Neural cell (in vitro differentiated cells): Measurements from ENCODE around the gene SNAPC2. TPM values are rescaled to one million over a fixed set of nuclear protein-coding genes. Genes with fewer than 3 reads are reported as not detected.
A peak's percentile ranks its signal among the peaks of the same experiment; 100 is the strongest.

ENCODE experiments used
- H2AFZ ChIP-seq: fragments of 200-600, 300-800 bp; sonication (generic), shearing (Covaris generic); 2 replicates; pipeline ENCODE4 v1.6.0; 2014; ENCODE audit warnings: low read depth, mild to moderate bottlenecking, antibody characterized with exemption, low read length, moderate library complexity
- H3F3A ChIP-seq: fragments of 200-600 bp; shearing (Covaris generic); 2 replicates; pipeline ENCODE4 v1.6.1; 2016; ENCODE audit warnings: mild to moderate bottlenecking, moderate library complexity, mixed read lengths, antibody characterized with exemption, low read length; ENCODE audit not compliant: insufficient read depth, poor library complexity, severe bottlenecking
- H3K27ac ChIP-seq: fragments of 200-600, 300-800 bp; sonication (generic), shearing (Covaris generic); 2 replicates; pipeline ENCODE4 v1.5.1; 2014; ENCODE audit warnings: mild to moderate bottlenecking, low read length, moderate library complexity
- H3K27me3 ChIP-seq: fragments of 300-800, 200-600 bp; sonication (generic), shearing (Covaris generic); 2 replicates; pipeline ENCODE4 v1.6.0; 2014; ENCODE audit warnings: mild to moderate bottlenecking, low read depth, low read length, moderate library complexity; ENCODE audit not compliant: insufficient read depth
- H3K36me3 ChIP-seq: fragments of 300-800, 200-600 bp; sonication (generic), shearing (Covaris generic); 2 replicates; pipeline ENCODE4 v1.5.1; 2014; ENCODE audit warnings: mild to moderate bottlenecking, antibody characterized with exemption, low read length, moderate library complexity; ENCODE audit not compliant: insufficient read depth
- H3K4me2 ChIP-seq: fragments of 300-800, 200-600 bp; sonication (generic), shearing (Covaris generic); 2 replicates; pipeline ENCODE4 v1.6.0; 2014; ENCODE audit warnings: mild to moderate bottlenecking, low read length
- H3K4me3 ChIP-seq: fragments of 300-800, 200-600 bp; sonication (generic), shearing (Covaris generic); 2 replicates; pipeline ENCODE4 v1.5.1; 2014; ENCODE audit warnings: mild to moderate bottlenecking, low read length, moderate library complexity
- H3K79me2 ChIP-seq: fragments of 200-600 bp; shearing (Covaris generic); replicated peaks from 2 replicates; pipeline ENCODE4 v1.6.0; 2014; ENCODE audit warnings: mild to moderate bottlenecking, low read length, moderate library complexity; ENCODE audit not compliant: insufficient read depth
- H3K9ac ChIP-seq: fragments of 300-800, 200-600 bp; sonication (generic), shearing (Covaris generic); 2 replicates; pipeline ENCODE4 v1.6.1; 2016; ENCODE audit warnings: mild to moderate bottlenecking, low read length, mixed read lengths
- H3K9me2 ChIP-seq: fragments of 200-600 bp; shearing (Covaris generic); 2 replicates; pipeline ENCODE4 v1.6.1; 2016; ENCODE audit warnings: mild to moderate bottlenecking, low read length, mixed read lengths; ENCODE audit not compliant: insufficient read depth
- H3K9me3 ChIP-seq: fragments of 200-600, 300-800 bp; sonication (generic), shearing (Covaris generic); 2 replicates; pipeline ENCODE4 v1.6.1; 2016; ENCODE audit warnings: mild to moderate bottlenecking, mixed run types, low read length, moderate library complexity, mixed read lengths
- H4K20me1 ChIP-seq: fragments of 200-600 bp; shearing (Covaris generic); 2 replicates; pipeline ENCODE4 v1.6.1; 2016; ENCODE audit warnings: mild to moderate bottlenecking, mixed run types; ENCODE audit not compliant: insufficient read depth
- EP300 ChIP-seq: fragments of 450-650 bp; conservative IDR thresholded peaks from 2 replicates; pipeline ENCODE4 v1.6.1; 2014; ENCODE audit warnings: antibody characterized with exemption, mild to moderate bottlenecking, moderate library complexity; ENCODE audit not compliant: poor library complexity, severe bottlenecking
- EZH2 ChIP-seq: fragments of 200-600, 300-800 bp; shearing (Covaris generic), sonication (generic); IDR thresholded peaks from 2 replicates; pipeline ENCODE4 v1.6.1; 2014; ENCODE audit warnings: antibody characterized with exemption, low read length, borderline replicate concordance, mild to moderate bottlenecking; ENCODE audit not compliant: insufficient read depth, poor library complexity, severe bottlenecking
- MXI1 ChIP-seq: fragments of 450-650 bp; conservative IDR thresholded peaks from 2 replicates; pipeline ENCODE4 v1.6.1; 2014; ENCODE audit warnings: antibody characterized with exemption, mild to moderate bottlenecking; ENCODE audit not compliant: poor library complexity, severe bottlenecking
- POLR2AphosphoS5 ChIP-seq: IDR thresholded peaks from 2 replicates; pipeline ENCODE4 v1.6.1; 2012
- RAD21 ChIP-seq: fragments of 450-650 bp; conservative IDR thresholded peaks from 2 replicates; pipeline ENCODE4 v1.6.1; 2014; ENCODE audit warnings: antibody characterized with exemption, mild to moderate bottlenecking, moderate library complexity
- SMC3 ChIP-seq: fragments of 450-650 bp; conservative IDR thresholded peaks from 2 replicates; pipeline ENCODE4 v1.6.1; 2014; ENCODE audit warnings: antibody characterized with exemption, mild to moderate bottlenecking, moderate library complexity; ENCODE audit not compliant: poor library complexity
- TAF1 ChIP-seq: IDR thresholded peaks from 2 replicates; pipeline ENCODE4 v1.6.1; 2012; ENCODE audit warnings: low read depth
- polyA plus RNA-seq: library from polyadenylated mRNA; depleted of rRNA; stranded (reverse); fragments of >200 nt; gene quantifications from 2 replicates; pipeline ENCODE4 v1.2.3, GENCODE V29; 2014
- TF ChIP-seq, protein P1 (sequence below): IDR thresholded peaks from 2 replicates; pipeline ENCODE4 v1.6.1; 2012; ENCODE audit warnings: borderline replicate concordance
- TF ChIP-seq, protein P2 (sequence below): fragments of 450-650 bp; IDR thresholded peaks from 2 replicates; pipeline ENCODE4 v1.5.1; 2014; ENCODE audit warnings: antibody characterized with exemption, mild to moderate bottlenecking, moderate library complexity; ENCODE audit not compliant: poor library complexity, severe bottlenecking

Gene SNAPC2
- polyA plus RNA-seq, 1 donor from 2014 or later, result 12.8 TPM

DNA sequence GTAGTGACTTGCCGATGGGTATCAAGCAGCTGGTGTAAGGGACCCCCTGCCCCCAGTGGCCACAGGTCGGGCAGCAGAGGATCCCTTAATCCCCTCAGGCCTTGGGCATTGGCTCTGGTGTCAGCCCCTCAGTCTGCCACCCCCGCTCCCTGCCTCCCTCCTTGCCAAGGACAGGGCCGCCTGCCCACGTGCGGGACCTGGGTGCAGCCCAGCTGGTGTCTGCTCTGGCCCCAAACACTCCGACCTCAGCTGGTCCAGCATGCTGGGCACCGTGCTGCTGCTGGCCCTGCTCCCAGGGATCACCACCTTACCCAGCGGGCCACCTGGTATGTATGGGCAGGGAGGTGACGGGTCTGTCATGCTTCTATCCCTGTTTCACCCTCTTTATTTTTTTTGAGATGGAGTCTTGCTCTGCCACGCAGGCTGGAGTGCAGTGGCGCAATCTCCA lies 5.5 kb upstream of the SNAPC2 start, which contains the start of gene TGFBR3L:
Gene TGFBR3L (plus strand): TSS at position 233 of the 448 bp plus-strand sequence.
- no peak within 1 kb of the TSS for H3K27ac ChIP-seq
- no peaks in the 10 kb centered on the region for H3K9me3 ChIP-seq
- H3K79me2 ChIP-seq, result no peaks in the 10 kb centered on the region
- no peaks in the 10 kb centered on the region for H3K36me3 ChIP-seq
- H3K27me3 ChIP-seq, result peaks cover 49% of the 10 kb centered on the region
- no peak within 1 kb of the TSS for H3K9ac ChIP-seq
- H4K20me1 ChIP-seq, result no peaks in the 10 kb centered on the region
- H3F3A ChIP-seq, result no peaks in the 10 kb centered on the region
- H3K4me2 ChIP-seq, result no peak within 1 kb of the TSS
- no peak within 1 kb of the TSS for H3K4me3 ChIP-seq
- H3K9me2 ChIP-seq, result no peaks in the 10 kb centered on the region
- no peak within 1 kb of the TSS for H2AFZ ChIP-seq
- TF ChIP-seq, protein P1, sequence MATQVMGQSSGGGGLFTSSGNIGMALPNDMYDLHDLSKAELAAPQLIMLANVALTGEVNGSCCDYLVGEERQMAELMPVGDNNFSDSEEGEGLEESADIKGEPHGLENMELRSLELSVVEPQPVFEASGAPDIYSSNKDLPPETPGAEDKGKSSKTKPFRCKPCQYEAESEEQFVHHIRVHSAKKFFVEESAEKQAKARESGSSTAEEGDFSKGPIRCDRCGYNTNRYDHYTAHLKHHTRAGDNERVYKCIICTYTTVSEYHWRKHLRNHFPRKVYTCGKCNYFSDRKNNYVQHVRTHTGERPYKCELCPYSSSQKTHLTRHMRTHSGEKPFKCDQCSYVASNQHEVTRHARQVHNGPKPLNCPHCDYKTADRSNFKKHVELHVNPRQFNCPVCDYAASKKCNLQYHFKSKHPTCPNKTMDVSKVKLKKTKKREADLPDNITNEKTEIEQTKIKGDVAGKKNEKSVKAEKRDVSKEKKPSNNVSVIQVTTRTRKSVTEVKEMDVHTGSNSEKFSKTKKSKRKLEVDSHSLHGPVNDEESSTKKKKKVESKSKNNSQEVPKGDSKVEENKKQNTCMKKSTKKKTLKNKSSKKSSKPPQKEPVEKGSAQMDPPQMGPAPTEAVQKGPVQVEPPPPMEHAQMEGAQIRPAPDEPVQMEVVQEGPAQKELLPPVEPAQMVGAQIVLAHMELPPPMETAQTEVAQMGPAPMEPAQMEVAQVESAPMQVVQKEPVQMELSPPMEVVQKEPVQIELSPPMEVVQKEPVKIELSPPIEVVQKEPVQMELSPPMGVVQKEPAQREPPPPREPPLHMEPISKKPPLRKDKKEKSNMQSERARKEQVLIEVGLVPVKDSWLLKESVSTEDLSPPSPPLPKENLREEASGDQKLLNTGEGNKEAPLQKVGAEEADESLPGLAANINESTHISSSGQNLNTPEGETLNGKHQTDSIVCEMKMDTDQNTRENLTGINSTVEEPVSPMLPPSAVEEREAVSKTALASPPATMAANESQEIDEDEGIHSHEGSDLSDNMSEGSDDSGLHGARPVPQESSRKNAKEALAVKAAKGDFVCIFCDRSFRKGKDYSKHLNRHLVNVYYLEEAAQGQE, result no peak
- TF ChIP-seq POLR2AphosphoS5, result no peak
- TF ChIP-seq, protein P2, sequence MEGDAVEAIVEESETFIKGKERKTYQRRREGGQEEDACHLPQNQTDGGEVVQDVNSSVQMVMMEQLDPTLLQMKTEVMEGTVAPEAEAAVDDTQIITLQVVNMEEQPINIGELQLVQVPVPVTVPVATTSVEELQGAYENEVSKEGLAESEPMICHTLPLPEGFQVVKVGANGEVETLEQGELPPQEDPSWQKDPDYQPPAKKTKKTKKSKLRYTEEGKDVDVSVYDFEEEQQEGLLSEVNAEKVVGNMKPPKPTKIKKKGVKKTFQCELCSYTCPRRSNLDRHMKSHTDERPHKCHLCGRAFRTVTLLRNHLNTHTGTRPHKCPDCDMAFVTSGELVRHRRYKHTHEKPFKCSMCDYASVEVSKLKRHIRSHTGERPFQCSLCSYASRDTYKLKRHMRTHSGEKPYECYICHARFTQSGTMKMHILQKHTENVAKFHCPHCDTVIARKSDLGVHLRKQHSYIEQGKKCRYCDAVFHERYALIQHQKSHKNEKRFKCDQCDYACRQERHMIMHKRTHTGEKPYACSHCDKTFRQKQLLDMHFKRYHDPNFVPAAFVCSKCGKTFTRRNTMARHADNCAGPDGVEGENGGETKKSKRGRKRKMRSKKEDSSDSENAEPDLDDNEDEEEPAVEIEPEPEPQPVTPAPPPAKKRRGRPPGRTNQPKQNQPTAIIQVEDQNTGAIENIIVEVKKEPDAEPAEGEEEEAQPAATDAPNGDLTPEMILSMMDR, result no peak
- TF ChIP-seq RAD21, result no peak
- no peak for TF ChIP-seq TAF1
- TF ChIP-seq EZH2, result no peak
- TF ChIP-seq SMC3, result no peak
- TF ChIP-seq MXI1, result no peak
- TF ChIP-seq EP300, result no peak

DNA sequence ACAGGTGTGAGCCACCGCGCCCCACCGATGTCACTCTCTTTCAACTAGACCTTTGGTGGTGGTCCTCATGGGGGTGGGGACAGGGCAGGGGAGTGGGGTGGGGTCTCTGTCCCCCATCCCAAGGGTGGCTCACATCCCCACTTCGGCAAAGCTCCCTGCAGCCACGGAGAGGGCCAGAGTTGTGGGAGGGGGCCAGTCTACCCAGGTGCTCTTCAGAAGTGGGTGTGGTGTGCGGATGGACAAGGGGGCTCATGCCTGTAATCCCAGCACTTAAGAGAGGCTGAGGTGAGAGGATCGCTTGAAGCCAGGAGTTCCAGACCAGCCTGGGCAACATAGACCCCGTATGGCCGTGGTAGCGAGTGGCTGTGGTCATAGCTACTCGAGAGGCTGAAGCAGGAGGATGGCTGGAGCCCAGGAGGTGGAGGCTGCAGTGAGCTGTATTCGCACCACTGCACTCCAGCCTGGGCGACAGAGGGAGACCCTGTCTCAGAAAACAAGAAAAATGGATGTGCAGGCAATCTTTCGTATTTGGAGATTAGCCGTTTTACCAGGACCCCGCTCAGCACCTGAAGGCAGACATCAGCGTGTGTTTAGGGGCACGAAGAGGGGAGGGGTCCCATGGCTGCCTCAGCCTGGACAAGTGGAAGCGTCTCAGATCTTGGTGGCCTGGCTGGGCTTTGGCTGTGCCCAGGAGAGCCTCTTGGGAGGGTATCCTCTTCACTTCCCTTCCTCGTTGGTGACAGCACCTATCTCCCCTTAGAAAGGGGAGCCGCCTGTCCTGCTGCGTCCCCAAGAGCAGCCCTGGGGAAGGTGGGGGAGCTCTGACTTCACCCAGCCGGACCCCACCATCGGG lies 4.7 kb upstream of the SNAPC2 start:
- TF ChIP-seq MXI1, result no peak
- Histone ChIP-seq H3F3A (no peaks in the 10 kb centered on the region), H3K9ac (no peak overlapping the region), H3K27me3 (peaks cover 49% of the 10 kb centered on the region), H2AFZ (no peak overlapping the region), H3K4me2 (no peak overlapping the region), H3K36me3 (no peaks in the 10 kb centered on the region), H3K79me2 (no peaks in the 10 kb centered on the region), H4K20me1 (no peaks in the 10 kb centered on the region), H3K9me2 (no peaks in the 10 kb centered on the region), H3K27ac (no peak overlapping the region), H3K9me3 (no peaks in the 10 kb centered on the region), H3K4me3 (peak overlapping the region; percentile 57)
